HG02943 (cell line): ENCODE results near the gene OR4C6.

ENCODE experiments used
- ATAC-seq: cut with Tn5 transposase; IDR thresholded peaks from one replicate; pipeline ENCODE4 v1.9.1; 2021; ENCODE audit warnings: mild to moderate bottlenecking, low read depth, moderate library complexity; ENCODE audit not compliant: unreplicated experiment

Gene OR4C6

GRCh38 chr11:55661901-55662300, at the start of gene OR4C6:
Gene OR4C6, plus strand, starts transcription at chr11:55662201. Its CDS starts 2,966 bp downstream, at chr11:55665167.
- no peak for ATAC-seq

- ATAC-seq = no peak
These were observed 37.5 kb upstream of the OR4C6 start for GRCh38 chr11:55624531-55624930.

DNA sequence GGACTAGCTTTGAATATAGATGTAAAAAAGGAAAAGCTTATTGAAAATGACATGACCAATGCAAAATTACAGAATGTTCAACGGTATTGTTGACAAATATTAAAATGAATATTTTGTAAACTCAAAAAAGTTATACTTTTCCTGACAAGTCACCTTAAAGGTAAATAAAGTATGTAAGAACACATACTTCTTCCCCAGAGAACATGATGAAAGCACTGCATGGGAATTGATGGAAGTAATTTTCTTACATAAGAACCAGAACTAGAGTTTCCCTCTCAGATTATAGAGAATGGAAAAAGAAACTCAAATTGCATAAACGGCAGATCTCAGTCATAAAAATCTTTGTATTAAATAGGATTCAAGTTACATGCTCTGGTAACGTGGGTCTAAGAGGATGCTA, 27.2 kb upstream of the OR4C6 start, which contains the start of gene OR4P4:
Gene OR4P4, plus strand, starts transcription at position 301 of the 400 bp plus-strand sequence.
- ATAC-seq = no peak

GRCh38 chr11:55648027-55648426, 14.0 kb upstream of the OR4C6 start, which contains the start of gene OR4S2:
Gene OR4S2, plus strand, starts transcription at chr11:55648327. Its CDS starts 2,577 bp downstream, at chr11:55650904.
- ATAC-seq = no peak

DNA sequence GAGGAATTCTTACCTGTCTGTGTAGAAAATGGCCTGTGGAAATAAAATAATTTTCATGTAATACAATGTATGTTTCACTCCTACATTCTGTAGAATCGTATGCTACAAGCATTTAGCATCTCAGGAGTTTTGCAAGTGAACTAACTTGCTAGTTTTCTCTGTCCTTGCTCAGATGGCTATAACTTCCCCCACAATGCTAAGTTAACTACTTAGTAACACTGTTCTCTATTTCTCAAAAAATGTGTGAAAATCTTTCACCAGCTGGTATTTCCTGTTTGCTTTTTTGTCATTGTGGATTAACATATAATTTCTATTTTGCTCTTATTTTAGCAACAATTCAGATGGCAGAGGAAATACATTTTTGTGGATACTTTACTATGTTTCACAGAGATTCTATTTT, 9.4 kb upstream of the OR4C6 start:
- ATAC-seq = no peak

GRCh38 chr11:55655096-55655495, 6.9 kb upstream of the OR4C6 start:
- no peak for ATAC-seq

DNA sequence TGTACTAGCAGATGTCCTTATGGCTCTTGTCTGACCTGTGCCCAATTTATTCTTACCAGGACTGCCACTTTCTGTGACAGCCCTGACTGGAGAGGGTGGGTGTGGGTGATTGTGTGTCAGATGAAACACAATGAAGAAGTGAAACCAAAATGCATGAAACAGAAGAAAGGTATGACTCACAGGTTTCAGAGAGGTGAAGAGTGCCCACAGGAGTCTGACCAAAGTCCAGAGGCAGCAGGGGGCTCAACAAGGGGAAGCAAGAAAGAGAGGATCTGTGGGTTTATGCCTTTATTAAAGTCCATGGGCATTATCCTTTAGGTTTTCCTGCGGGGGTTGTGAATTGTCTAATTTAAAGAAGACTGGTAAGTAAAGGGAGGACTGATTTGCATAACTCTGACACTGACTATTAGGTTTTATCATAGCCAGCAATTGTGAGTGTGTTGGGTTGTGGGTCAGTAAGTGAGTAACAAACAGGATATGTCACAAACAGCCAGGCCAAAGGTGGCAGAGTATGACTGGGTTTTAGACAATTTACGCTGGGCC, 3.9 kb upstream of the OR4C6 start:
- no peak for ATAC-seq

DNA sequence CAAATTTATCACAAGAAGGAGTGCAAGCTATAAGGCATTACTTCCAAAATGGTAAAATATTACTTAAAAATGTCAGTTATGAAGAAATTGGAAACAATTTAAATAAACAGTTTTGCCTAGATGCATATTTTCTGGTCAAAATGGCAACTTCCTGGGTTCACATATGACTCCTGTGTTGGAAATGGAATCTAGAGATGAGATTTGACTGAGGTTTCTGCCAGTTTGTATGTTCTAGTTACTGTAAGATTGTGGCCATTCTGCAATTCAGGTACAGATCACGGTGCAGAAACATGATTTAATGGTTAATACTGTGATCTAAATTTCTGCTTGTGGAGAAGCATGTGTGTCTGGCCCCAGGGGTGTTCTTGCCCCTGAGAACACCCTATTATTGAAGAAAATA, 3.4 kb upstream of the OR4C6 start:
- ATAC-seq = no peak

GRCh38 chr11:55669376-55669775, 7.4 kb downstream of the OR4C6 start:
- ATAC-seq = no peak

- ATAC-seq = no peak
These were observed 11.9 kb downstream of the OR4C6 start for GRCh38 chr11:55673860-55674259.

DNA sequence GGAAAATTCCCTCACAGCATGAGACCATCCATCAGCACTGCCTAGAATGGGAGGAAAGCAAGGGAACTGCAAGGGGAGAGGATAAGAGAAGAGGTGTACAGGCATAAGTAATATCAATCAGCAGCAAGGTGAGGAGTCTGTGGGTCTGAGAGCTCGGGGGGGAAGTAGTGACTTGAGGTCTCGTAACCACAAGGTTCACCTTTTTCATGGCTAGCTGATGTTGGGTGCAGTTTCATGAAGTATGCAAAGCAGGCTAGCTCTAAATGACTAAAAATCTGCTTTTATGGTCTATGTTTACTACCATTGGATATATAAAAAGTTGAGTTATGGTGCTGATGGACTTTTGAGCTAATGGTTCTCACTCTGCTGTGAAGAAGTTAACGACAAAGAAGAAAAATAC, 35.8 kb downstream of the OR4C6 start:
- ATAC-seq = no peak

DNA sequence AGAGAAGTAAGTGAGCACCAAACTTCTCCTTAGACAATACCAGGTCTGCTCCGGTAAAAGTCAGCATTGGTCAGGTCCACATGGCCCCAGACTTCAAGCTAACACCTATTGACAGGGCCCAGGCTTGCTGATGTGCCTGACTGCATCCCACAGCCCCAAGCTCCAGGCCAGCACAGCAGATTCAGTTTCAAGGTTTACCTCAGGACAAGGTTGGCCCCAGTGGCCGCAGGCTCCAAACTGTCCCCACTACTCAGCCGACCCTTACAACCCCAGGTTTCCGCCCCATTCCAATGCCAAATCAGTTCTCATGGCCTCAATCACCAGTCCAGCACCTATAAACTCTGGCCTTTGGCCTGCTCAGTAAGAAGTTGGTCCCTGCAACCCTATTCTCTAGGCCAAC, 39.4 kb downstream of the OR4C6 start:
- ATAC-seq = no peak

DNA sequence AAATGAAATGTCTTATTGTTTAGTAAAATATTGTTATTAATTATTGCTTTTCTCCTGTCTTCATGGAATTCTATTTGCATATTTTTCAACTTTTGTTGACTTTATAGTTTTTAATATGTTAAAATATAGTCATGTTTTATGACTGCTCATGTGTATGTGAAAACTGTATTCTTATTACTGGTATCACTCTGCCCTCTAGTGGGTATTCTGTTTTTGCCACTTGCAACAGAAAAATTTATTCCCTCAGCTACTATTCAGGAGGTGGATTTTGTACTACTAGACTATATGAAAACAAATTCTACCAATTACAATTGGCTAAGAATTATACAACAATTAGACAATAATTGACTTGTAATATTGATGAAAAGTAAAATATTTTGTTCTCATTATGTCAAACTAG, 45.0 kb downstream of the OR4C6 start:
- ATAC-seq = no peak

GRCh38 chr11:55714982-55715888, 53.2 kb downstream of the OR4C6 start:
- ATAC-seq = no peak
